K562 (cell line): ENCODE results near the gene RUVBL2. TPM values are rescaled to one million over a fixed set of nuclear protein-coding genes. Genes with fewer than 3 reads are reported as not detected.

Source experiments
- ATAC-seq: fragments of 200-7000 bp; cut with Tn5 transposase; 3 replicates; pipeline ENCODE4 v1.9.1; 2020; ENCODE audit warnings: moderate library complexity
- BruUV-seq: library from RNA; stranded (reverse); fragments of 400-500 nt; replicated peaks from 2 replicates; lab custom pipeline; 2021; lab: Mats Ljungman, UMichigan
- CTCF ChIA-PET: fragments of 300-600 bp; formaldehyde crosslinking; extraction: SDS; loops from one replicate; lab custom pipeline; 2021; ENCODE audit warnings: low intra/inter-chr PET ratio; lab: Yijun Ruan, JAX
- POLR2A ChIA-PET: fragments of 300-600, 350-650 bp; sonication (Branson Sonifier 250); formaldehyde crosslinking; extraction: SDS; loops from one replicate; lab custom pipeline; 2021; ENCODE audit warnings: antibody characterized with exemption, inconsistent platforms; lab: Yijun Ruan, JAX
- DNase-seq, 4 experiments: peaks; one replicate each; pipeline versions ENCODE4 v3.0.0 to v3.0.0-alpha.2; 2011 to 2018; ENCODE audit warnings: low spot score in 3 of 4, mixed read lengths in 3 of 4; ENCODE audit errors: extremely low read depth in 1 of 4
- FAIRE-seq: peaks from 2 replicates; lab custom pipeline; 2011; peaks lifted over from hg19 to GRCh38; lab: Jason Lieb, UNC
- H2AFZ ChIP-seq: 2 replicates; pipeline ENCODE4 v1.6.0; 2011; ENCODE audit warnings: low read depth, low read length, control low read depth, inconsistent platforms
- H3K27ac ChIP-seq: fragments of 200-600 bp; 3 replicates; pipeline ENCODE4 v1.8.0; 2011; ENCODE audit warnings: low read depth, mild to moderate bottlenecking, control low read depth, inconsistent platforms, low read length, moderate library complexity, mixed read lengths; ENCODE audit errors: extremely low read depth
- H3K27me3 ChIP-seq, 2 experiments: fragments of 300-600 bp in 1 of 2; 2 replicates in 1 of 2; 3 replicates in 1 of 2; pipeline versions ENCODE4 v1.6.0 to v1.8.0; 2011; ENCODE audit warnings: inconsistent platforms in 2 of 2, low read length in 2 of 2, mild to moderate bottlenecking in 1 of 2, mixed read lengths in 1 of 2, moderate library complexity in 1 of 2; ENCODE audit not compliant: control insufficient read depth in 2 of 2, insufficient read depth in 2 of 2
- H3K36me3 ChIP-seq: fragments of 300-600 bp; 3 replicates; pipeline ENCODE4 v1.8.0; 2011; ENCODE audit warnings: mild to moderate bottlenecking, low read length, inconsistent platforms; ENCODE audit not compliant: control insufficient read depth, insufficient read depth
- H3K4me1 ChIP-seq, 2 experiments: fragments of 200-600 bp in 1 of 2; replicated peaks in 1 of 2; 2 replicates in 1 of 2; 3 replicates in 1 of 2; pipeline versions ENCODE4 v1.5.1 to v1.8.0; 2011; ENCODE audit warnings: inconsistent platforms in 2 of 2, low read length in 2 of 2, mild to moderate bottlenecking in 1 of 2, mixed read lengths in 1 of 2, moderate library complexity in 1 of 2; ENCODE audit not compliant: control insufficient read depth in 2 of 2, insufficient read depth in 2 of 2
- H3K4me2 ChIP-seq: 2 replicates; pipeline ENCODE4 v1.6.1; 2011; ENCODE audit warnings: low read length, control low read depth, inconsistent platforms, mixed read lengths; ENCODE audit not compliant: insufficient read depth
- H3K4me3 ChIP-seq: fragments of 200-600 bp; sonication (generic), shearing (Covaris generic); 2 replicates; pipeline ENCODE4 v1.5.1; 2016; ENCODE audit warnings: control low read depth, inconsistent platforms
- H3K79me2 ChIP-seq: fragments of 200-600 bp; 3 replicates; pipeline ENCODE4 v1.8.0; 2011; ENCODE audit warnings: low read length, inconsistent platforms; ENCODE audit not compliant: control insufficient read depth, insufficient read depth
- H3K9ac ChIP-seq, 2 experiments: 2 replicates each; pipeline versions ENCODE4 v1.6.0 to v1.6.1; 2011; ENCODE audit warnings: low read depth in 2 of 2, low read length in 2 of 2, control low read depth in 1 of 2, inconsistent platforms in 1 of 2, mild to moderate bottlenecking in 1 of 2, mixed read lengths in 1 of 2; ENCODE audit not compliant: insufficient read depth in 1 of 2
- H3K9me1 ChIP-seq: one replicate; pipeline ENCODE4 v1.6.0; 2011; ENCODE audit warnings: inconsistent platforms, mild to moderate bottlenecking, low read length, moderate library complexity; ENCODE audit not compliant: control insufficient read depth, insufficient read depth
- H3K9me3 ChIP-seq: replicated peaks from 2 replicates; pipeline ENCODE4 v1.5.1; 2011; ENCODE audit warnings: low read depth, low read length, inconsistent platforms; ENCODE audit not compliant: control insufficient read depth, insufficient read depth
- H4K20me1 ChIP-seq: replicated peaks from 2 replicates; pipeline ENCODE4 v1.6.1; 2011; ENCODE audit warnings: low read length, inconsistent platforms, mixed read lengths; ENCODE audit not compliant: control insufficient read depth, insufficient read depth
- POLR2B ChIP-seq: fragments of 450-650 bp; IDR thresholded peaks from 2 replicates; pipeline ENCODE4 v1.6.1; 2018; ENCODE audit warnings: low read depth; ENCODE audit not compliant: partially characterized antibody
- POLR2G ChIP-seq: fragments of 200-400 bp; formaldehyde crosslinking; IDR thresholded peaks from 2 replicates; pipeline ENCODE4 v1.6.1; 2017; ENCODE audit warnings: low read depth, mild to moderate bottlenecking, antibody characterized with exemption, low read length, moderate library complexity
- TEAD4 ChIP-seq, 2 experiments: sonication (generic) in 1 of 2; formaldehyde crosslinking in 1 of 2; IDR thresholded peaks; 2 replicates each; pipeline versions ENCODE4 v1.6.1 to v1.8.0; 2012 to 2022; ENCODE audit warnings: borderline replicate concordance in 1 of 2, inconsistent platforms in 1 of 2, low read length in 1 of 2, mild to moderate bottlenecking in 1 of 2, missing genetic modification reagents in 1 of 2
- U2AF2 ChIP-seq: fragments of 200-400 bp; formaldehyde crosslinking; optimal IDR thresholded peaks from 2 replicates; pipeline ENCODE3; 2017; ENCODE audit warnings: low read depth, mild to moderate bottlenecking, low read length
- WGBS: fragments of 100-300 bp; shearing (Covaris generic); methylation state at CpG from one replicate; pipeline ENCODE4 v1.1.6; 2016; ENCODE audit warnings: low coverage, mixed read lengths; ENCODE audit not compliant: insufficient coverage; ENCODE audit errors: missing lambda C conversion rate; 5-methylcytosine and 5-hydroxymethylcytosine counted together
- in situ Hi-C: fragments of 300-500 bp; cut with MboI; formaldehyde crosslinking; loops from 4 replicates; pipeline ENCODE4 v1.15.0; 2018; ENCODE audit warnings: inconsistent platforms, mixed read lengths
- intact Hi-C: fragments of 100-400 bp; cut with micrococcal nuclease; formaldehyde crosslinking; loops from 2 replicates; pipeline ENCODE4 v1.14.2; 2022
- polyA plus RNA-seq, 8 experiments: library from polyadenylated mRNA; depleted of rRNA in 4 of 8; stranded (reverse) in 5 of 8; unstranded in 3 of 8; fragments of >200 nt; fragmentation: Nextera tagmentation in 2 of 8; fragmentation: Illumina TruSeq in 1 of 8; extraction: Ambion mirVana in 2 of 8; extraction: Trizol in 1 of 8; gene quantifications; 2 replicates each; pipeline versions ENCODE4 v1.2.1 to v1.2.3, GENCODE V29; 2011 to 2014; ENCODE audit warnings: inconsistent platforms in 1 of 8, missing spikeins in 1 of 8
- total RNA-seq, 7 experiments: library from RNA; depleted of rRNA in 6 of 7; stranded (reverse); fragments of >200 nt in 6 of 7; fragmentation: Illumina TruSeq in 2 of 7; extraction: Trizol in 2 of 7; gene quantifications; 2 replicates each; pipeline versions ENCODE4 v1.2.1 to v1.2.3, GENCODE V29; 2011 to 2021; ENCODE audit warnings: low replicate concordance in 1 of 7

RUVBL2 gene
- total and polyA plus RNA-seq, 9 of the 15 experiments (the other 6 are each of a cell fraction or from before 2014, with no cell fraction given): 71.4 to 453 (median 237) TPM

- ATAC-seq (no peak), FAIRE-seq (no peak), DNase-seq (no peak)
- H3K4me2 ChIP-seq: no peak overlapping the region
- peaks cover 4% of the 10 kb centered on the region for H3K9me1 ChIP-seq
- no peak overlapping the region for H3K4me3 ChIP-seq
- no TSS peak for BruUV-seq
- no peaks in the 10 kb centered on the region for H3K27me3 ChIP-seq
- peaks cover 0 to 14% of the 10 kb centered on the region in 2 experiments; a peak in 2 of 5 replicates for H3K4me1 ChIP-seq
- peaks cover 84% of the 10 kb centered on the region for H3K36me3 ChIP-seq
- WGBS: 79% methylated on average over 12 of the region's 18 CpGs
- ChIA-PET CTCF (no interaction called here), POLR2A (interaction anchor here (0.5 to 2.1 kb wide), 3 partner anchors 10 to 545 kb away, joined by 3 to 6 read pairs (median 3); no protein-coding TSS in a partner anchor)
- in situ Hi-C loops: no loop called here
- H3K9ac ChIP-seq: no peak overlapping the region; a peak in 1 of 4 replicates
- intact Hi-C loops: no loop called here
- TF ChIP-seq POLR2G (peak; percentile 44; the same call in 1 of the 2 replicates), U2AF2 (no peak)
- H3K27ac ChIP-seq: no peak overlapping the region
- H3K79me2 ChIP-seq: no peaks in the 10 kb centered on the region
- 0 out of 2 replicates have a peak, but pooled peaks cover 3% of the 10 kb centered on the region for H4K20me1 ChIP-seq
- no peak overlapping the region for H2AFZ ChIP-seq
- H3K9me3 ChIP-seq: no peaks in the 10 kb centered on the region
These were observed 16.8 kb downstream of the RUVBL2 start for GRCh38 chr19:49010453-49010852.

DNA sequence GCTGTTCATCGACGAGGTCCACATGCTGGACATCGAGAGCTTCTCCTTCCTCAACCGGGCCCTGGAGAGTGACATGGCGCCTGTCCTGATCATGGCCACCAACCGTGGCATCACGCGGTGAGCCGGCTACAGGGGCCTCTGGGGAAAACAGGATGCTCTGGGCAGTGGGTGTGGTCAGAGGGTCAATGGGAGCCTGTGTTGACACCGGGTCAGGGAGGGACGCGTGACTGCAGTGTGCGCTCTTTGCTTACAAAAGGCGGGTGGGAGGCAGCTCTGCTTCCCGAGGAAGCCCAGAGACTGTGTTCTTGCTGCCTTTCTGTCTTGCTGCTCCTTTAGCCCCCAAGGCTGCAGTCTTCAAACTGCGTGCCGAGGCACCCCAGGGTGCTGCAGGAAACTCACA, 17.5 kb downstream of the RUVBL2 start:
- intact Hi-C loops (no loop called here), in situ Hi-C loops (no loop called here)
- no peak overlapping the region for H3K27ac ChIP-seq
- ChIA-PET POLR2A (no interaction called here), CTCF (no interaction called here)
- H3K27me3 ChIP-seq: no peaks in the 10 kb centered on the region
- peaks cover 84% of the 10 kb centered on the region for H3K36me3 ChIP-seq
- H3K9ac ChIP-seq: no peak overlapping the region
- no peak overlapping the region for H2AFZ ChIP-seq
- no peak for DNase-seq
- no peak overlapping the region for H3K4me2 ChIP-seq
- ATAC-seq: no peak
- H3K79me2 ChIP-seq: no peaks in the 10 kb centered on the region
- H3K9me1 ChIP-seq: peaks cover 3% of the 10 kb centered on the region
- BruUV-seq: no TSS peak
- 0 out of 2 replicates have a peak, but pooled peaks cover 3% of the 10 kb centered on the region for H4K20me1 ChIP-seq
- 87% methylated on average over 15 of the region's 17 CpGs for WGBS
- TF ChIP-seq TEAD4 (IDR thresholded peaks at IDR 0.05; ENCODE audit: low read length) (no peak), TEAD4 (CRISPR knock-in tag; IDR thresholded peaks at IDR 0.05; ENCODE audit: borderline replicate concordance) (no peak), POLR2B (no peak)
- H3K4me1 ChIP-seq: peaks cover 0 to 18% of the 10 kb centered on the region in 2 experiments; a peak in 2 of 5 replicates
- H3K9me3 ChIP-seq: no peaks in the 10 kb centered on the region
- H3K4me3 ChIP-seq: no peak overlapping the region
- FAIRE-seq: no peak
